ENCODE data around the gene SIK1.
"Not testable (repeated sequence)": the region's sequence is repeated elsewhere in the genome, so short reads cannot be mapped to it uniquely, and the experiment has no call there.

GRCh38 chr21:43442571-43442970 is 15.6 kb upstream of the SIK1 start:
- TF ChIP-seq, protein P1, sequence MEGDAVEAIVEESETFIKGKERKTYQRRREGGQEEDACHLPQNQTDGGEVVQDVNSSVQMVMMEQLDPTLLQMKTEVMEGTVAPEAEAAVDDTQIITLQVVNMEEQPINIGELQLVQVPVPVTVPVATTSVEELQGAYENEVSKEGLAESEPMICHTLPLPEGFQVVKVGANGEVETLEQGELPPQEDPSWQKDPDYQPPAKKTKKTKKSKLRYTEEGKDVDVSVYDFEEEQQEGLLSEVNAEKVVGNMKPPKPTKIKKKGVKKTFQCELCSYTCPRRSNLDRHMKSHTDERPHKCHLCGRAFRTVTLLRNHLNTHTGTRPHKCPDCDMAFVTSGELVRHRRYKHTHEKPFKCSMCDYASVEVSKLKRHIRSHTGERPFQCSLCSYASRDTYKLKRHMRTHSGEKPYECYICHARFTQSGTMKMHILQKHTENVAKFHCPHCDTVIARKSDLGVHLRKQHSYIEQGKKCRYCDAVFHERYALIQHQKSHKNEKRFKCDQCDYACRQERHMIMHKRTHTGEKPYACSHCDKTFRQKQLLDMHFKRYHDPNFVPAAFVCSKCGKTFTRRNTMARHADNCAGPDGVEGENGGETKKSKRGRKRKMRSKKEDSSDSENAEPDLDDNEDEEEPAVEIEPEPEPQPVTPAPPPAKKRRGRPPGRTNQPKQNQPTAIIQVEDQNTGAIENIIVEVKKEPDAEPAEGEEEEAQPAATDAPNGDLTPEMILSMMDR (IDR thresholded peaks at IDR 0.05; ENCODE audit: poor library complexity), result not testable (repeated sequence)
- TF ChIP-seq EZH2 (IDR thresholded peaks at IDR 0.05; ENCODE audit: borderline replicate concordance), result not testable (repeated sequence)
